VCaP (cell line): ENCODE data around the gene ZNF511.

Source experiments
- H3K27ac ChIP-seq: fragments of 450-650 bp; 2 replicates; pipeline ENCODE4 v1.5.1; 2017
- CTCF ChIP-seq: fragments of 450-650 bp; conservative IDR thresholded peaks from 2 replicates; pipeline ENCODE4 v1.5.1; 2017; ENCODE audit warnings: mild to moderate bottlenecking, moderate library complexity

Gene ZNF511

GRCh38 chr10:133358162-133358924 lies 49.6 kb downstream of the ZNF511 start:
- no peak for TF ChIP-seq CTCF
- peak overlapping the region; percentile 71; the same call in 1 of the 2 replicates for H3K27ac ChIP-seq

DNA sequence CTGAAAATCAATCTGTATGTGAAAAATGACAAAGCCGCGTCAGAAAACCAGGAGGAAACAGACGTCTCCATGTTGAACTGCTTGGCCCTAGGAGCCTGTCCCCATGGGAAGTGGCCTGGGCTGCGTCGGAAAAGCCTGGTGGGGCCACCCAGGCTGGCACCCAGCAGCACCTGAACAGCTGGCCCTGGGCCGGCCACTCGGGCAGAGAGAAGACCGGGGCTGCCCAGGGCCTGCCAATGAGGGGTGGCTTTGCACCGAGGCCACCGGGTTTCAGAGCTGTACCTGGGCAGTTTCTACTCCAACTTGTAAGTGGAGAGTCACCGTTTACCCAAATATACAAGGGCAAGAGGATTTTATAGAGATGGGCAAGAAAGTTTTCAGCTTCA lies 50.2 kb downstream of the ZNF511 start:
- TF ChIP-seq CTCF, result no peak
- H3K27ac ChIP-seq, result peak overlapping the region; percentile 71

DNA sequence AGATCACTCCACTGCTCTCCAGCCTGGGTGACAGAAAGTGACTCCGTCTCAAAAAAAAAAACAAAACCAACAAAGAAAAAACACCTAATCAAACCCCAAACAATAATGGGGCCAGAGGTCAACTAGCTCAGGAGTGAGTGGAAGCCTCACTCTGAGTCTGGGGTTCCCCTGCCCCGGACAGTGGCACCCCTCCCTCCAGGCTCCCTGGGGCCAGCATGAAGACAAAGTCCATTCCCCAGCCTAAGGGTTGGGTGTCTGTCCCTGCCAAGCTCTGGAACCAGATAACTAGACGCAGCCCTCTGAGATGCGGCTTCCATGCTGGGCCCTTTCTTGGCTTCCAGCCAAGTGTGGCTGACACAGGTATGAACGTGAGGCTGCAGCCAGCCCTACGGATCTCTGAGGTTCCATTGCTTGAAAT lies 50.8 kb downstream of the ZNF511 start:
- no peak for TF ChIP-seq CTCF
- H3K27ac ChIP-seq, result peak overlapping the region; percentile 71

DNA sequence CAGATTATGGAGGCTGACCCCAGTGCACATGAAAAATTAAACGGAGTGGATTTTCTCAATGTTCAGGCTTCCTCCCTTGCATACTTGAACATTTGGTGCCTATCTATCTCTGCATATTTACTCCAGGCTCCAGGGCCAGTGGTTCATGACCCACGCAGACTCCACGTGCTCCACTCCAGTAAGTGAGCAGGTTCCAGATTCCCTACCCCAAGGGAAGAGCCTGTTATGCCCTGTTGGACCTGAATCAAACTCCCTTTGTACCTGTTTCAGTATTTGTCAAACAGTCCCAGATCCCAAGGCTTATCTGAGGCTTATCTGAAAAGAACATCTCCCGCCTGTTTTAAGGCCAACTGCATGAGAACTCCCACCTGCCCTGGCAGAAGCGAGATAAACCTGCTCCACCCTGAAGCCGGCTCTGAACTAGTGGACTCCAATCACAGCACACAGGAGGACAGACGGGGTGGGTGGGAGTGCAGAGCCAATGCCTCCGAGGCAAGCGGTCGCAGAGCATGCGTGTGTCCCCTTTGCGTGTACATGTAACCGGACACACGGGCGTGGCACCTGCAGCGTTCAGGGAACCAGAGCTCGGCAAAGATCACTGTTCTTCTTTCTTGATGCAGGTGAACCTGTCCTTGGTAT lies 51.4 kb downstream of the ZNF511 start:
- H3K27ac ChIP-seq, result peak overlapping the region; percentile 71
- no peak for TF ChIP-seq CTCF

- no peak overlapping the region for H3K27ac ChIP-seq
These were observed 52.5 kb downstream of the ZNF511 start for GRCh38 chr10:133361227-133361626.

DNA sequence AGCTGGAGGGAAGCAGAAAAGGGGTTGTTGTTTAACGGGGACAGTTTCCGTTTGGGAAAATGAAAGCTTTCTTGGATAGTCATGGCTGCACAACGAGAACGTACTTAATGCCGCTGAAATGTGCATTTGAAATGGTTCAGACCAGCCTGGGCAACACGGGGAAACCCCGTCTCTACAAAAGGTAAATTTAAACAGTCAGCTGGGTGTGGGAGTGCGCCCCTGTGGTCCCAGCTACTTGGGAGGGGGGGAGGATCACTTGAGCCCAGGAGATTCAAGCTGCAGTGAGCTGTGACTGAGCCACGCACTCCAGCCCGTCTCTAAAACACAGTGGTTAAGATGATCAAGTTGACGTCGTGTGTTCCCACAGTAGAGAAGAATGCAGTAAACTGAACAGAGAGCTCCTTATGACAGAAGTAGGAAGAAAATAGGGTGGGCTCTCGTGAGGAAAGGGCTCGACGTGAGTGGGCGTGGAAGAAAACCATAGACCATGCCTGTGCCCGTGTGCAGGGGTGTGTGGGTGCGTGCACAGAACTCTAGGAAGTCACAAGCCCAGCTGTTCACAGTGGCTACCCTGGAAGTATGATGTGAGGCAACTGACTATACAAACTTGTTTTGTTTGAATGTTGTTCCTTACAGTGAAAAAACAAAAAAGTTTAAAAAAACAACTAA lies 53.2 kb downstream of the ZNF511 start:
- no peak for TF ChIP-seq CTCF
- H3K27ac ChIP-seq, result no peak overlapping the region

More at GRCh38 chr10:133361227-133361626, 52.5 kb downstream of the ZNF511 start:
- TF ChIP-seq CTCF, result no peak
